ENCODE results near the gene ATAD3C. TPM values are rescaled to one million over a fixed set of nuclear protein-coding genes. Genes with fewer than 3 reads are reported as not detected.

ATAD3C gene
- total and polyA plus RNA-seq, 2 donors (not counting 3 experiments of a cell fraction or from before 2014, with no cell fraction given): 0.01 TPM; not detected in 1

DNA sequence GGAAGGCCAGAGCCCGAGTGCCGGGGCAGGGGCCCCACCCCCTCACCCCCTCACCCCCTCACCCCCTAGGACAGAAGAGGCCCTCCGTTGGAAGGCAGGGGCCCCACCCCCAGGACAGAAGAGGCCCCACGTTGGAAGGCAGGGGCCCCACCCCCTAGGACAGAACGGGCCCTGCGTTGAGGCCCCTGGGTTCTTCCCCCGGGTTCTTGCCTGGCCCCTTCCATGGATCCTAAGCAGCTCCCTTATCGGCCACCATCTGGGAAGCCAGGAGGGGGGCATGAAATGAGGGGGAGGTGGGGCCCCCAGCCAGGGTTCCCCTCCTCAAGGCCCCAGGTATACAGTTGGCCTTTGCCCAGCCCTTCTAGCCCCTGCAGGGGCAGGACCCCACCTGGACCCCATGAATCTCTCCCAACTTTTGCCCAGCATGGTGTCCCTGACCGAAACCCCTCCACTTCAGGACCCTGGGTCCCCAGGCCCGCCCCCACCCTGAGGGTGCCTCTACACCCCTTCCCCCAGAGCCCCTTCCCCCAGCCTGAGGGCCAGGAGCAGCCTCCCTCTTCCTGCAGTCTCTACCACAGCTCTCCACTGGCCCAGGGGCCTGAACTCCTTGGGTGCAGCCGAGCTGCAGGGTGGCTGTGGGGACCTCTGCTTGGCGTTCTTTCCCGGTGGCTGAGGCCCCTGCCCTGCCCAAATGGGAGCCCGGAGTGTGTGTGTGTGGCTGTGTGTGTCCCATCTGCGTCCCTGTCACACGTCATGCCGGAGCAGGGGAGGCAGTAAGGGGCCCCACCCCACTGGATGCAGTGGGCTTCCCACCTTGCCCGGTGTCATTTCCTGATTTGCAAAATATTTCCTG, 18.3 kb upstream of the ATAD3C start:
- no TSS peak for BruUV-seq (replicated peaks)
- Histone ChIP-seq H3K79me2 (ENCODE audit: control insufficient read depth, insufficient read depth, low read length) (no peaks in the 10 kb centered on the region), H3K27ac (ENCODE audit: insufficient read depth, low read depth, low read length) (no peak overlapping the region), H3K9me1 (replicated peaks; ENCODE audit: control insufficient read depth, extremely low read depth, insufficient read depth, low read length) (no peaks in the 10 kb centered on the region), H3K27me3 (ENCODE audit: control insufficient read depth in 2 of 2, insufficient read depth in 2 of 2, low read length in 2 of 2) (no peaks in the 10 kb centered on the region), H3K4me2 (ENCODE audit: insufficient read depth, low read length) (no peak overlapping the region), H3K4me3 (replicated peaks in 1 of 3; ENCODE audit: insufficient read depth in 1 of 3, low read depth in 1 of 3, low read length in 3 of 3) (no peak overlapping the region), H3K36me3 (ENCODE audit: control insufficient read depth in 2 of 2, extremely low read depth in 1 of 2, insufficient read depth in 2 of 2, low read length in 2 of 2) (no peaks in the 10 kb centered on the region), H4K20me1 (replicated peaks; ENCODE audit: control insufficient read depth, extremely low read depth, insufficient read depth, low read length) (no peaks in the 10 kb centered on the region), H3K9me3 (replicated peaks; ENCODE audit: control insufficient read depth, insufficient read depth, low read length) (no peaks in the 10 kb centered on the region), H3K9ac (replicated peaks; ENCODE audit: extremely low read depth, insufficient read depth, low read length) (no peak overlapping the region), H3K4me1 (ENCODE audit: control insufficient read depth, extremely low read depth, insufficient read depth, low read length) (peaks cover 19% of the 10 kb centered on the region), H2AFZ (ENCODE audit: low read depth, low read length) (no peak overlapping the region)
- FAIRE-seq: no peak
- CTCF ChIA-PET: interaction anchor here (1.0 to 2.2 kb wide), 5 partner anchors 9 to 60 kb away, joined by 3 to 13 read pairs (median 5); partner anchors contain the start of gene CCNL2
- DNase-seq (ENCODE audit: low read depth, low spot score): no peak
- intact Hi-C loops (cut with micrococcal nuclease): loop anchor here (1.0 kb wide), 1 partner anchor 25 kb away; no protein-coding TSS in a partner anchor
- TF ChIP-seq, protein P1, sequence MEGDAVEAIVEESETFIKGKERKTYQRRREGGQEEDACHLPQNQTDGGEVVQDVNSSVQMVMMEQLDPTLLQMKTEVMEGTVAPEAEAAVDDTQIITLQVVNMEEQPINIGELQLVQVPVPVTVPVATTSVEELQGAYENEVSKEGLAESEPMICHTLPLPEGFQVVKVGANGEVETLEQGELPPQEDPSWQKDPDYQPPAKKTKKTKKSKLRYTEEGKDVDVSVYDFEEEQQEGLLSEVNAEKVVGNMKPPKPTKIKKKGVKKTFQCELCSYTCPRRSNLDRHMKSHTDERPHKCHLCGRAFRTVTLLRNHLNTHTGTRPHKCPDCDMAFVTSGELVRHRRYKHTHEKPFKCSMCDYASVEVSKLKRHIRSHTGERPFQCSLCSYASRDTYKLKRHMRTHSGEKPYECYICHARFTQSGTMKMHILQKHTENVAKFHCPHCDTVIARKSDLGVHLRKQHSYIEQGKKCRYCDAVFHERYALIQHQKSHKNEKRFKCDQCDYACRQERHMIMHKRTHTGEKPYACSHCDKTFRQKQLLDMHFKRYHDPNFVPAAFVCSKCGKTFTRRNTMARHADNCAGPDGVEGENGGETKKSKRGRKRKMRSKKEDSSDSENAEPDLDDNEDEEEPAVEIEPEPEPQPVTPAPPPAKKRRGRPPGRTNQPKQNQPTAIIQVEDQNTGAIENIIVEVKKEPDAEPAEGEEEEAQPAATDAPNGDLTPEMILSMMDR (IDR thresholded peaks at IDR 0.05; ENCODE audit: extremely low read depth in 1 of 2, insufficient read depth in 1 of 2, low read depth in 1 of 2, low read length in 2 of 2): no peak
- no peak for TF ChIP-seq MYC (IDR thresholded peaks at IDR 0.05; ENCODE audit: low read depth, low read length)
- no peak for TF ChIP-seq FOS (IDR thresholded peaks at IDR 0.05; ENCODE audit: borderline replicate concordance, insufficient read depth, low read length)
- TF ChIP-seq JUN (IDR thresholded peaks at IDR 0.05; ENCODE audit: borderline replicate concordance, insufficient read depth, insufficient read length, low read depth): no peak
- TF ChIP-seq, protein P2, sequence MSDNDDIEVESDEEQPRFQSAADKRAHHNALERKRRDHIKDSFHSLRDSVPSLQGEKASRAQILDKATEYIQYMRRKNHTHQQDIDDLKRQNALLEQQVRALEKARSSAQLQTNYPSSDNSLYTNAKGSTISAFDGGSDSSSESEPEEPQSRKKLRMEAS (IDR thresholded peaks at IDR 0.05; ENCODE audit: insufficient read depth, insufficient read length): no peak
- TF ChIP-seq POLR2AphosphoS5 (IDR thresholded peaks at IDR 0.05; ENCODE audit: insufficient read depth, low read depth, low read length): no peak
- no peak for TF ChIP-seq POLR2A (IDR thresholded peaks at IDR 0.05; ENCODE audit: low read depth, low read length)
- no peak for TF ChIP-seq EZH2 (IDR thresholded peaks at IDR 0.05; ENCODE audit: borderline replicate concordance, low read depth, low read length, severe bottlenecking)
- no peak for TF ChIP-seq GATA2 (IDR thresholded peaks at IDR 0.05; ENCODE audit: insufficient read depth, insufficient read length, low read depth, low read length)
- POLR2A ChIA-PET: interaction anchor here (0.5 to 1.0 kb wide), 2 partner anchors 24 to 399 kb away, joined by 3 to 6 read pairs; no protein-coding TSS in a partner anchor
- dilution Hi-C loops (cut with MboI; ENCODE audit: extremely low pct_ligation_motif_present, low sequenced_read_pairs): no loop called here

All from endothelial cell of umbilical vein (primary cell).